BLaER1 treated with 17β-estradiol and CSF1 and Interleukin-3, amounts not matched to agents 10 nM and 100 nM (cell line): Measurements from ENCODE around the gene NOXA1.
A peak's percentile ranks its signal among the peaks of the same experiment; 100 is the strongest.

Experiments used
- H3K27ac ChIP-seq, 11 experiments: shearing (Covaris generic); formaldehyde crosslinking; 2 replicates each; pipeline ENCODE4 v1.8.1; 2022
- H3K27me3 ChIP-seq, 11 experiments: shearing (Covaris generic); formaldehyde crosslinking; 2 replicates each; pipeline ENCODE4 v1.8.1; 2022
- H3K36me3 ChIP-seq, 11 experiments: shearing (Covaris generic); formaldehyde crosslinking; 2 replicates each; pipeline ENCODE4 v1.8.1; 2022
- H3K4me1 ChIP-seq, 10 experiments: shearing (Covaris generic); formaldehyde crosslinking; 2 replicates each; pipeline ENCODE4 v1.8.1; 2022
- H3K4me2 ChIP-seq, 11 experiments: shearing (Covaris generic); formaldehyde crosslinking; 2 replicates each; pipeline ENCODE4 v1.8.1; 2022
- H3K4me3 ChIP-seq, 10 experiments: shearing (Covaris generic); formaldehyde crosslinking; 2 replicates each; pipeline ENCODE4 v1.8.1; 2022
- H3K9ac ChIP-seq, 11 experiments: shearing (Covaris generic); formaldehyde crosslinking; 2 replicates each; pipeline ENCODE4 v1.8.1; 2022
- H3K9me3 ChIP-seq, 11 experiments: shearing (Covaris generic); formaldehyde crosslinking; replicated peaks in 1 of 11; 2 replicates each; pipeline ENCODE4 v1.8.1; 2022
- H4K20me1 ChIP-seq, 11 experiments: shearing (Covaris generic); formaldehyde crosslinking; 2 replicates each; pipeline ENCODE4 v1.8.1; 2022
- Cebpa-rat ChIP-seq, 11 experiments: shearing (Covaris generic); IDR thresholded peaks; 2 replicates each; pipeline ENCODE4 v1.8.1; 2022

Gene NOXA1

GRCh38 chr9:137411645-137412380 lies 11.4 kb upstream of the NOXA1 start:
- no peak for TF ChIP-seq Cebpa-rat (IDR thresholded peaks at IDR 0.05)
- peaks cover 91 to 100% (median 99%) of the 10 kb centered on the region in 10 experiments for H3K4me1 ChIP-seq
- H3K4me3 ChIP-seq: peak overlapping the region in 8 of 10 experiments; percentile 18 to 59 (median 40); a peak in 8 of 20 replicates
- peaks cover 13 to 80% (median 56%) of the 10 kb centered on the region in 11 experiments; a peak in 20 of 22 replicates for H4K20me1 ChIP-seq
- peaks cover 0 to 3% (median 0%) of the 10 kb centered on the region in 11 experiments; a peak in 1 of 22 replicates for H3K36me3 ChIP-seq
- peaks cover 0 to 24% (median 16%) of the 10 kb centered on the region in 11 experiments; a peak in 17 of 22 replicates for H3K27me3 ChIP-seq
- no peaks in the 10 kb centered on the region for H3K9me3 ChIP-seq
- peak overlapping the region; percentile 94 to 100 (median 99) for H3K4me2 ChIP-seq
- H3K9ac ChIP-seq: peak overlapping the region; percentile 51 to 70 (median 63); a peak in 19 of 22 replicates
- H3K27ac ChIP-seq: peak overlapping the region; percentile 46 to 76 (median 72); a peak in 21 of 22 replicates

- H3K9me3 ChIP-seq: no peaks in the 10 kb centered on the region
- H3K9ac ChIP-seq: peak overlapping the region in 10 of 11 experiments; percentile 26 to 66 (median 58); a peak in 11 of 22 replicates
- H3K4me2 ChIP-seq: peak overlapping the region; percentile 83 to 100 (median 97)
- peaks cover 9 to 79% (median 49%) of the 10 kb centered on the region in 11 experiments; a peak in 20 of 22 replicates for H4K20me1 ChIP-seq
- H3K4me3 ChIP-seq: no peak overlapping the region; a peak in 1 of 20 replicates
- no peak for TF ChIP-seq Cebpa-rat (IDR thresholded peaks at IDR 0.05)
- H3K4me1 ChIP-seq: peaks cover 88 to 100% (median 98%) of the 10 kb centered on the region in 10 experiments
- peaks cover 0 to 24% (median 17%) of the 10 kb centered on the region in 11 experiments; a peak in 18 of 22 replicates for H3K27me3 ChIP-seq
- H3K36me3 ChIP-seq: peaks cover 0 to 7% (median 0%) of the 10 kb centered on the region in 11 experiments; a peak in 1 of 22 replicates
- peak overlapping the region in 10 of 11 experiments; percentile 47 to 76 (median 68); a peak in 21 of 22 replicates for H3K27ac ChIP-seq
These were observed 10.8 kb upstream of the NOXA1 start for GRCh38 chr9:137412431-137412830.

- Histone ChIP-seq H3K9me3 (no peaks in the 10 kb centered on the region), H3K36me3 (peaks cover 0 to 8% (median 0%) of the 10 kb centered on the region in 11 experiments; a peak in 1 of 22 replicates), H3K27ac (no peak overlapping the region), H3K9ac (0 out of 22 replicates have a peak overlapping the region, but pooled peaks of 1 of the 11 experiments have one; percentile 80), H4K20me1 (peaks cover 0 to 53% (median 30%) of the 10 kb centered on the region in 11 experiments; a peak in 20 of 22 replicates), H3K27me3 (peaks cover 0 to 26% (median 23%) of the 10 kb centered on the region in 11 experiments; a peak in 16 of 22 replicates), H3K4me2 (peak overlapping the region; percentile 83 to 100 (median 97); a peak in 19 of 22 replicates), H3K4me3 (no peak overlapping the region), H3K4me1 (peaks cover 75 to 89% (median 83%) of the 10 kb centered on the region in 10 experiments)
- no peak for TF ChIP-seq Cebpa-rat (IDR thresholded peaks at IDR 0.05)
These were observed 7.7 kb upstream of the NOXA1 start for GRCh38 chr9:137415451-137415850.

- no peak for TF ChIP-seq Cebpa-rat (IDR thresholded peaks at IDR 0.05)
- peak overlapping the region in 2 of 10 experiments; percentile 60 to 70; a peak in 1 of 20 replicates for H3K4me3 ChIP-seq
- H3K9ac ChIP-seq: peak overlapping the region in 8 of 11 experiments; percentile 3 to 82 (median 76); a peak in 10 of 22 replicates
- no peaks in the 10 kb centered on the region for H3K9me3 ChIP-seq
- peaks cover 73 to 87% (median 82%) of the 10 kb centered on the region in 10 experiments for H3K4me1 ChIP-seq
- peaks cover 0 to 8% (median 0%) of the 10 kb centered on the region in 11 experiments; a peak in 1 of 22 replicates for H3K36me3 ChIP-seq
- H3K4me2 ChIP-seq: peak overlapping the region; percentile 80 to 100 (median 90)
- H3K27me3 ChIP-seq: peaks cover 0 to 26% (median 23%) of the 10 kb centered on the region in 11 experiments; a peak in 16 of 22 replicates
- H4K20me1 ChIP-seq: peaks cover 0 to 47% (median 24%) of the 10 kb centered on the region in 11 experiments; a peak in 20 of 22 replicates
- H3K27ac ChIP-seq: peak overlapping the region in 5 of 11 experiments; percentile 61 to 80 (median 77); a peak in 7 of 22 replicates
These were observed 7.1 kb upstream of the NOXA1 start for GRCh38 chr9:137416006-137416562.

GRCh38 chr9:137416563-137417151 lies 6.5 kb upstream of the NOXA1 start:
- Histone ChIP-seq H3K36me3 (peaks cover 0 to 8% (median 0%) of the 10 kb centered on the region in 11 experiments; a peak in 1 of 22 replicates), H3K4me1 (peaks cover 74 to 87% (median 82%) of the 10 kb centered on the region in 10 experiments), H3K27ac (peak overlapping the region in 10 of 11 experiments; percentile 42 to 82 (median 74); a peak in 21 of 22 replicates), H3K9me3 (no peaks in the 10 kb centered on the region), H3K27me3 (peaks cover 0 to 26% (median 23%) of the 10 kb centered on the region in 11 experiments; a peak in 16 of 22 replicates), H3K9ac (peak overlapping the region; percentile 58 to 82 (median 76)), H3K4me2 (peak overlapping the region; percentile 80 to 100 (median 90)), H3K4me3 (peak overlapping the region; percentile 50 to 70 (median 60)), H4K20me1 (peaks cover 0 to 44% (median 21%) of the 10 kb centered on the region in 11 experiments; a peak in 12 of 22 replicates)
- TF ChIP-seq Cebpa-rat (IDR thresholded peaks at IDR 0.05): no peak

GRCh38 chr9:137417161-137418021 lies 5.8 kb upstream of the NOXA1 start:
- peak overlapping the region; percentile 80 to 100 (median 90) for H3K4me2 ChIP-seq

More at GRCh38 chr9:137417161-137418021, 5.8 kb upstream of the NOXA1 start:
- Histone ChIP-seq H3K27ac (peak overlapping the region in 10 of 11 experiments; percentile 42 to 82 (median 74); a peak in 21 of 22 replicates), H3K36me3 (peaks cover 0 to 8% (median 0%) of the 10 kb centered on the region in 11 experiments; a peak in 1 of 22 replicates), H3K4me3 (peak overlapping the region; percentile 50 to 70 (median 60)), H3K27me3 (peaks cover 0 to 28% (median 23%) of the 10 kb centered on the region in 11 experiments; a peak in 17 of 22 replicates), H4K20me1 (peaks cover 0 to 37% (median 15%) of the 10 kb centered on the region in 11 experiments; a peak in 12 of 22 replicates), H3K4me1 (peaks cover 73 to 87% (median 82%) of the 10 kb centered on the region in 10 experiments), H3K9ac (peak overlapping the region; percentile 58 to 82 (median 76)), H3K9me3 (no peaks in the 10 kb centered on the region)
- no peak for TF ChIP-seq Cebpa-rat (IDR thresholded peaks at IDR 0.05)
